HG02610 (cell line): ENCODE data around the gene BATF2.
"Not testable (repeated sequence)": the region's sequence is repeated elsewhere in the genome, so short reads cannot be mapped to it uniquely, and the experiment has no call there.

Experiments used
- ATAC-seq: cut with Tn5 transposase; IDR thresholded peaks from one replicate; pipeline ENCODE4 v1.9.1; 2021; ENCODE audit warnings: mild to moderate bottlenecking, moderate library complexity; ENCODE audit not compliant: unreplicated experiment

BATF2 gene

DNA sequence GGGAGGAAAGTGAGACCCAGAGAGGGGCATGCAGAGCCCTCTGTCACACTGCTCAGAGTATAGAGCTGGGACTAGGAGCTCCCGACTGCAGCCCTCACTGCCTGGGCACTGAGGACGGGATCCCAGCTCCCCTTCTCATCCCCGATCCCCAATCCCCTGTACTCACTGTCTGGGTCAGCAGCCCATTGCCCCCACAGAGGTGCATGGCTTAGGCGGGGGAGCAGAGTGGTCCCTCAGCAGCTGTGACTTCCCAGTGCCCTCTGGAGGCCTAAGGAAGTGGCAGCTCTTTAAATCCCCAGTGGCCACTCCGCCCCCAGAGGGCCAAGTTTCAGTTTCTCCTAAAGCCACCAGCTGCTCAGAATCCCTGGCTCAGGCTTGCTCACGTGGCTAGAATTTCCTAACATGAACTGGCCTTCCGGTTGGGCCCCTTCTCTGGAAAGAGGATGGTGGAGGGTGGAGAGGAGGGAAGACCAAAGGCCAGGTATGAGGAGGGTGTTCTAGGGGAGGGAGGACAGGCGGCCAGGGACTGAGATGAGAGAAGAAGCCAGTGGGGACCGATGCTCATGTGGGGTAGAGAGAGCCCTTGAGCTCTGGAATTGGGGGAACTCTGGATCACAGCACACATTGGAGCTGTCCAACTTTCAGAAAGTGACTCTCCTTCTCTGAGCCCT lies at the start of gene BATF2:
Gene BATF2 (minus strand): TSS at position 262 of the 671 bp plus-strand sequence. CDS start 57 bp downstream, at position 205.
- no peak for ATAC-seq

- ATAC-seq = no peak
These were observed 49.0 kb upstream of the BATF2 start for GRCh38 chr11:65045728-65046127.

DNA sequence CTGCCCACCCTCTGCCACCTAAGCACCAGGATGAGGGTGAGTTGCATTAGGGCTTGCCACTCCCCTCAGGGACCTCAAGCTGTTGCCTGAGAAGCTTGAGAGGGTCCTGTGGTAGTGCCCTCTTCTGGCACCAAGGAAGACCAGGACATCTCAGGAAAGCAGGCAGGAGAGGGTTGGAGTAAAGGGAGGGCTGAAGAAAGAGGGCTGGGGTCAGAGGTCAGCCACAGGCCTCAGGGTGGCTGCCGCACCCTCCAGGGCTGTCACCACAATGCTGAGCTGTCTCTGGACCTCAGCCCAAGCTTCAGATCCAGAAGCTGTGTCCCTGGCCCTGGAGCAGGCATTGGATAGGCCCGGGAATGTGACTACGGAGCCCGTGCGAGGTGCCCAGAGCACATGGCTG lies 48.3 kb upstream of the BATF2 start:
- ATAC-seq = no peak

DNA sequence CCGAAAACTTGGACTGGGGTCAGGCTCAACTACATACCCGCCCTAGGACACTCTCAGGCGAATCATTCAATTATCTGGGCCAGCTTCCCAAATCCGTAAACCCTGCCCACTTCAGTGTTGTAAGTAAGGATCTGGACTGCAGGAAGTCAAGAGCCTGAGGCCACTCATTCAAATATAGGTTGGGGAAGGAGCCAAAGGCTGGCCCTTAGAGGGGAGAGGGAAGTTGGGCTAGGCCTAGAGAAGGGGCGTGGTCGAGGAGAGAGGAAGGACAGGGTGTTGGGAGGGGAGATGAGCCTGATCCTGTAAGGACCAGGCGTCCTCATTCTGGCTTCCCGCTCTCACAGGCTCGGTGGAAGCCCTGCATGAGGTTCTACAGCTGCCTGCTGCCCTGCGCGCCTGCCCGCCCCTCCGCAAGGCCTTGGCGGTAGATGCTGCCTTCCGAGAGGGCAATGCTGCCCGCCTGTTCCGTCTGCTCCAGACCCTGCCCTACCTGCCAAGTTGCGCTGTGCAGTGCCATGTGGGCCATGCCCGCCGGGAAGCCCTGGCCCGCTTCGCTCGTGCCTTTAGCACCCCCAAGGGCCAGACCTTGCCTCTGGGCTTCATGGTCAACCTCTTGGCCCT lies 47.2 kb upstream of the BATF2 start:
- ATAC-seq = no peak

DNA sequence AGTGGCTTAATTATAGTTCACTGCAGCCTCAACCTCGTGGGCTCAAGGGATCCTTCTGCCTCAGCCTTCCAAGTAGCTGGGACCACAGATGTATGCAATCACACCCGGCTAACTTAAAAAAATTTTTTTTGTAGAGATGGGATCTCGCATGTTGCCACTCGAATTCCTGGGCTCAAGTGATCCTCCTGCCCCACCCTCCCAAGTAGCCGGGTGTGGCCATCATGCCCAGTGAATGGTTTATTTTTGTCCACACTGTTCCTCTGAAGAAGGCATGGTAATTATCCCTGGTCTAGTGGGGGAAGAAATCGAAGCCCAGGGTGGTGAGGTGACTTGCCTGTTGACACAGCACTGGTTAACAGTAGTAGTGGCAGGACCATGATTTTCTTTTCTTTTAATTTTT lies 46.1 kb upstream of the BATF2 start:
- ATAC-seq = no peak

GRCh38 chr11:65040847-65041622 lies 44.3 kb upstream of the BATF2 start, which contains the start of gene SAC3D1:
TSS of gene SAC3D1 (plus strand) at chr11:65041210. CDS start at chr11:65041293, 83 bp downstream.
- ATAC-seq = peak; percentile 81

- ATAC-seq = no peak
These were observed 43.7 kb upstream of the BATF2 start for GRCh38 chr11:65040520-65040846.

GRCh38 chr11:65036931-65037330 lies 40.2 kb upstream of the BATF2 start:
- ATAC-seq = no peak

DNA sequence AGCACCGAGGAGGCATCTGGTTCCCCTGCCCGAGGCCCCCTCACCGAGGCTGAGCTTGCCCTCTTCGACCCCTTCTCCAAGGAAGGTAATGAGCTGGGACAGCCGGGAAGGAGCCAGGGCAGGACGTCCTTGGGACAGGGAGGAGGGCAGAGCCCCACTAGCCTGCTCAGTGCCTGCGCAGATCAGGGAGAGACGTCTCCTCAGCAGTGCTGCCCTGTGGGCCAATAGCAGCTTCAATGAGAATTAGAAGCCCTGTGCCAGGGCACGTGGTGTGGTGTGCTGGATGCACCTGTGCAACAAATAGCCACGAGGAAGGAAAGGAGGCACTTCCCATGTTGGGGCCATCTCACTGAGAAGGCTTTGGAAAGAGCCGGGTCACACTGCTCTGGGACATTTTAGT lies 38.8 kb upstream of the BATF2 start:
- no peak for ATAC-seq

DNA sequence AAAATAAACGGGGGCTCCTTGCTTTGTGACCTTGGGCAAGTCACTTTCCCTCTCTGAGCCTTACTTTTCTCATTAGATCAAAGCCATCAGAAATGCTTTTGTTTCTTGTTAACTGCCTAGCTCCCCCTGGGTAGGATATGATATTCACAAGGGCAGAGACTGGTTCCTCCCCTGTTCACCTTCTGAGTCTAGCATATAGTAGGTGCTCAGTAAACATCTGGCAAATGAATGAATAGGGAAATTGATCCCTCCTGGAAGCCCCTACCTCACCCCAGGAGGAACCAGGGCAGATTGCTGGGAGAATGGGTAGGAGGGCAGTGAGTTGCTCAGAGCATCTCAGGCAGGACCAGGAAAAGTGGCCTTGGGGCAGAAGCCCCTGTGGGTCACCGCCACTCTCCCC lies 37.7 kb upstream of the BATF2 start:
- ATAC-seq = no peak

GRCh38 chr11:65032216-65032615 lies 35.4 kb upstream of the BATF2 start:
- ATAC-seq = no peak

GRCh38 chr11:65027213-65028067 lies 30.7 kb upstream of the BATF2 start, which contains the start of gene SNX15:
TSS of gene SNX15 (plus strand) at chr11:65027439. CDS start at chr11:65027538, 99 bp downstream.
- peak; percentile 85 for ATAC-seq

GRCh38 chr11:65026810-65027209 lies 30.0 kb upstream of the BATF2 start:
- no peak for ATAC-seq

DNA sequence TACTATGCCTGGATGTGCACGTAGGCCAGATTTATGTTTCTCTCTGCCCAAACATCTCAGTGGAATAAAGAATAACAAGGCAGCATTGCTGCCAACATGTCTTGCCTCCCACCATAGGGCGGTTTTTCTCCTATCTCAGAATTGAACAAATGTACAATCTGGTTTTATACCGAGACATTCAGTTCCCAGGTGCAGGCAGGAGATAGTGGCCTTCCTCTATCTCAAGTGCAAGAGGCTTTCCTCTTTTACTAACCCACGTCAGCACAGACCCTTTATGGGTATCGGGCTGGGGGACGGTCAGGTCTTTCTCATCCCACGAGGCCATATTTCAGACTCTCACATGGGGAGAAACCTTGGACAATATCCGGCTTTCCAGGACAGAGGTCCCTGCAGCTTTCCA lies 26.7 kb upstream of the BATF2 start:
- not testable (repeated sequence) for ATAC-seq

DNA sequence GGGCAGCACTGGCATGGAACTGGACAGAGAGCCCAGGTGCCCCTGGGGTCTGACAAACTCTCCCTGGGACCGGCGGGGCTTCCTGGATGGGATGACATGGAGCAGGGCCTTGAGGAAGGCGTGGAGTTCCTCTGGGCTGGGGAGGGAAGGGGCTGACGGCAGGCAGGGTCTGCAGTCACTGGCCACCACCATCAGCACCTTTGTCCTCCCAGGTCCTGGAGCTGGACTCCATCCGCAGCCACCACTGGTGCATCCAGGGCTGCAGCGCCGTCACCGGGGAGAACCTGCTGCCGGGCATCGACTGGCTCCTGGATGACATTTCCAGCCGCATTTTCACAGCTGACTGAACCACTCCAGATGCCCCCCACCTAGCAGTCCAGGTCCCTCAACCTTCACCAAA lies 24.7 kb upstream of the BATF2 start:
- no peak for ATAC-seq

DNA sequence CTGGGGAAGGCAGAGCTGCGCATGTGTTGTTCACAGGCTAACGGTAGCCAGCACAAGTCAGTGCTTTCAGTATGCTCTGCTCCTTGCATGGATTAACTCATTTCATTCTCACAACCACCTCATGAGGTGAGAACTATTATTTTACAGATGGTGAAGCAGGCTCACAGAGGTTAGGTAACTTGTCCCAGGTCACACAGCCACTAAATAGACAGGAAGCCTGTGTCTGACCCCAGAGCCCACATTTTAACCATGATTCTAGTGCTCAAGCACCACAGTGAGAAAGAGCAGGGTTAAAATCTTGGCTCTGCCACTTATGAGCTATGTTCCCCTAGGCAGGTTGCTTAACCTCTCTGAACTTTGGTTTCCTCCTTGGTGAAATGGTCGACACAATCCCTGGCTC lies 24.2 kb upstream of the BATF2 start:
- ATAC-seq = no peak

DNA sequence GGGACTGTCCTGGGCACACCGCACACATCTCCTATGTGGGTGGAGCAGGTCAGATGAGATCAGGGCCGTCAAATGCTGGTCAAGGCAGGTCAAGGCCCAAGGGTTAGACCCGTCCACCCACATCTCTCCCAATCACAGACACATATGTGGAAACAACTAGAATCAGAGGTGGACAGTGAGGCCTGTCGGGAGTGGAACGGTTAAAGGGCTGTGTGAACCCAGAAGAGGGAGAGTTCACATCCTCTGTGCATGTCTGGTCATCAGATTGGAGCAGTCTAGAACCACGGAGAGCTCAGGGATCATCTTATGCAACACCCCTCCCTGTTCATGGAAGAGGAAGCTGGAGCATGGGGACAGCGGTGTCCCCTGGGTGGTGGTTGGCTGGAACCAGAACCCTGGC lies 23.1 kb upstream of the BATF2 start:
- no peak for ATAC-seq

DNA sequence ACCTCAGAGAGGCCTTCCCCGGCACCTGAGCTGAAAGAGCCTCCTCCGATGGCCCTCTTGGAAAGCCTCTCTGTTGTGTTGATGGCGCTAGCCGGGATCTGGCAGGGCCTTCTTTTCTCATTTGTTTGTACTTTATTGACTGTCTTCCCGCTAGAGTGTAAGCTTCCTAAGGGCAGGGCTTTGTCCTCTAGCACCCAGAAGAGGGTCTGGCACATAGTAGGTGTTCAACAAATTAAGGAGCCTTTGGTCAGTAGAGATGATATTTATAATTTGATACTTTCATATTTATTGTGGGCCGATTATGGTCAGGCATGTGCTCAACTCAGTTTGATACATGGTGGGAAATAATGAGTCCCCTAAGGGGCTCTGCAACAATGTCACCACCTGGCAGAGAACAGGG lies 21.2 kb upstream of the BATF2 start:
- ATAC-seq = no peak

DNA sequence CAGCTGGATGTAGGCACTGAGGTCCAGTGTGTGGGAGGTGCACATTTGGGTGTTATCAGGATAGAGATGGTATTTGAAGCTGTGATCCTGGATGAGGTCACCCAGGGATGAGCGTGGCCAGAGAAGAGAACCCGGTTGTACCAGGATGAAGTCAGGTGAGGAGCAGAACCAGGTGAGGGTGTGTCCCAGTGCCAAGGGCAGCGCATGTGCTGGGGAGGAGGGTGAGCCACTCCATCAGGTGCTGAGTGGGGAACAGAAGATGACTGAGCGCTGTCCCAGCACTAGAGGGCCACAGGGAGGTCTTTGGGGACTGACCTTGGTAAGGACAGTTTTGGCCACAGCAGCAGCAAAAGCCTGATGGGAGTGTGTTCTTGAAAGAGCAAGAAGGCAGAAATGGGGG lies 19.9 kb upstream of the BATF2 start:
- ATAC-seq = no peak

DNA sequence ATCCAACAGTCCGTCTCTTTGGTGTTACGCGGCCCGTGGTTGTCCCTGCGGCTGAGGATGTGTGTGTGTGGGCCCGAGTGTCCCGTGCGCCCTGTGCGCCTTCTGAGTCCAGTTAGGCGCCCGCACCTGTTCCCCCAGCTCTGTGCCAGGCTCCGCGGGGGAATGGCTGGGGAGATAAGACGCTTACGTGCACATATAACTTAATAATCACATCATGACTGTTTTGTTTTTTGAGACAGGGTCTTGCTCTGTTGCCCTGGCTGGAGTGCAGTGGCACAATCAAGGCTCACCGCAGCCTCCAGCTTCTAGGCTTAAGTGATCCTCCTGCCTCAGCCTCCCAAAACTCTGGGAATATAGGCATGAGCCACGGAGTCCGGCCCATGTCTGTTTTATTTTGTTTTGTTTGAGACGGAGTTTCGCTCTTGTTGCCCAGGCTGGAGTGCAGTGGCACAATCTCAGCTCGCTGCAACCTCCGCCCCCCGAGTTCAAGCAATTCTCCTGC lies 18.0 kb upstream of the BATF2 start:
- no peak for ATAC-seq
